Inflammatory macrophage (primary cell): ENCODE data around the gene UXT.
"Not testable (repeated sequence)": the region's sequence is repeated elsewhere in the genome, so short reads cannot be mapped to it uniquely, and the experiment has no call there.

ENCODE experiments used
- DNase-seq, 2 donors: peaks; one replicate each; pipeline ENCODE4 v3.0.0-alpha.2; 2020 to 2022

The UXT gene

DNA sequence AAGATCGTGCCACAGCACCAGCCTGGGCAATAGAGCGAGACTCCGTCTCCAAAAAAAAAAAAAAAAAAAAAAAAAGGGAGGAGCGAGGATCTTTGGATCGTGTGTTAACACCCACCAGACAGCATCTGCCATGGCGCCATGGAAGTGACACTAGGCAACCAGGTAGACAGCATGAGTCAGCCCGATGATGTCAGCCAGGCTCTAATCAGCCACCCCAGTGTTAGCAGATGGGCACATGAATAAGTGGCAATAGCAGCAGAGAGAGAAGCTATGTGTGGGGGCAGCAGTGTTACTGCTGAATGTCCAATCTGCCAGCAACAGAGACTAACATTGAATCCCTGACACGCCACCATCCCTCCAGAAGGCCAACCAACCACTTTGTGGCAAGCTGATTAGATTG lies 45.9 kb downstream of the UXT start:
- no peak for DNase-seq

DNA sequence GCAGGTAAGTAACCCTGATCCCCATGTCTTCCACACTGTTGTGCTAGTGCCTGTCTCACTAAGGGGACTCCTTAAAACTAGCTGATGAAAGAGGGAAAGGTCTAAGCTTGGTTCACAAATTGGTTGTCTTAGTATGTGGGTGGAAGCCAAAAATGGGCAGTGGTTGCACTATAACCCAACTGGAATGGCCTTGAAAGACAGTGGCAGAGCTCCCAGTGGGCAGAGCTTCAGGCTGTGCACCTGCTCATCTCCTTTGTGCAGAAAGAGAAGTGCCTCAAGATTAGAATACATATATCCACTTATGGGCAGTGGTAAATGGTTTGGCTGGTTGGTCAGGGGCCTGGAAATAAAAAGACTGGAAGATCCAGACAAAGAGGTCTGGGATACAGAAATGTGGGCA lies 46.6 kb downstream of the UXT start:
- DNase-seq: no peak

DNA sequence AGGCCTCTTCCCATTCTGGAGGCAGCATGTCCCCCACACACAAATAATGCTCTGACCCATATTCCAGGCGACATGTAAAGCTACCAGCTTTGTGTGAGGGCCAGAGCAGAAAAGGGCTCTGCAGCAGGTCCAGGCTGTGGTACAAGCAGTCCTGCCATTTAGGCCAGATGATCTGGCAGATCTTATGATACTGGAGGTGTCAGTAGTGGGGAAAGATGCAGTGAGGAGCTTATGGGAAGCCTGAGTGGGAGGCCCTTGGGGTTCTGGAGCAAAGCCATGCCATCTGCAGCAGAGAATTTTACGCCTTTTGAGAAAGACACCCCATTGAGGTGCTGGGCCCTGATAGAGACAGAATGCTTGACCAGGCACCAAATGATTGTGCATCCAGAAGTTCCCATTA lies 47.1 kb downstream of the UXT start:
- no peak for DNase-seq

GRCh38 chrX:47611489-47611888 lies 47.5 kb downstream of the UXT start:
- no peak for DNase-seq

DNA sequence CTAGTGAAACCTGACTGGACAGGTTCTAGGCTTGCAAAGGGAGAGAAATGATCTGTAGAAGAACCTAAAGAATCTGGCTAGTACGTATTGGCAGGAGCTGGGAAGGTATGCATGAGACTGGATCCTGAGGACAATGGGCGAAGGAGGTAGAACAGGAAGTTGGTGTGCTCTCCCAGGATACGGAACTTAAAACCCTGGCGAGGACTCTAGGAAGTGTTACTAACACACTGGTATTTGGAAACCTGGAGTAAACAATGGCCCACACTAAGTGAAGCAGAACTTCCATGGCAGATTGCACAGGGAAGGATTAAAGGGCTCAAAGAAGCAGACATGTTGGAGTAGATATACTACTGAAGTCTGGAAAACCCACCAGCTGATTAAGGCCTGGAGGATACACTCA lies 48.5 kb downstream of the UXT start:
- DNase-seq: peak; percentile 40 to 64

DNA sequence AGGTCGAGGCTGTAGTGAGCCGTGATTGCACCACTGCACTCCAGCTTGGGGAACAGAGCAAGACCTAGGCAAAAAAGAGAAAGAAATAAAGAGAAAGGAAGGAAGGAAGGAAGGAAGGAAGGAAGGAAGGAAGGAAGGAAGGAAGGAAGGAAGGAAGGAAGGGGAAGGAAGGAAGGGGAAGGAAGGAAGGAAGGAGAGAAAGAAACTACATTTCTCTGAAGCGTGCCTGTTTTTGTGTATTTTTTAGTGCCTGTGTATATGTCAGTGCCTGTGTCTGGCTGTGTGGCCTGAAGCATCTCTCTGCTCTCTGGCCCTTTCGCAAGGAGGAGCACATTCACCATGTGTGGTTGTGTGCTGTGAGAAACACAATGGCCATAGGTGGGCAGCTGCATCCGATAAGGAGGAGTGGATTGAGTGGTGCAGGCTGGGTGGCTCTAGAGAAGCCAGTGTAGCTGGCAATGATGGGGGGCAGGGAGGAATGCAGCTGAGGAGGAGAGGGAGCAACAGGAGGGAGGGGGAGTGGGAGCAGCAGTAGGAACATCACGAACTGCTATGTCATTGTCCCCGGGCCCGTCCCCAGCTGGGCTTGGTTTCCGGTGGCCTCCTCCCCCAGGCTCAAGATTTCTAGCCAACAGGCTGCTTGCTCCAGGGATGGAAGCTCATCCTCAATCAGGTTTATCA lies 50.7 kb downstream of the UXT start:
- no peak for DNase-seq

DNA sequence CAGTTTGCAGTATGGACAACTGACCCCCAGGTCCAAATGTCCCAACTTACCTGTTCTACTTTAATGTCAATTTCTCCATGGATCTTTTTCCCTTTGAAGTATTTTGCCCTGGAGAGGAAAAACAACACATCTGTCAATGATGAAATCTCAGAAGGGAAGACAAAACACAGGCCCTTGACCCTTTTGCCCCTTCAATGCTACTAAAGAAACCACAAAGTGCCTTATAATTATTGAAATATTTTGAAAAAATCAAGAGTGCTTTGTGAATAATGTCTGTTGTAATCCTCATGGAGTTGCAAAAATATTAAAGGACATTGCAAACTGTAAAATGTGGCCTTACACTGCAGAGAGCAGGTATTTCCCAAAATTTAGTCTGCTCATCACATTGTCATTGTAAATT lies 51.9 kb downstream of the UXT start:
- no peak for DNase-seq

DNA sequence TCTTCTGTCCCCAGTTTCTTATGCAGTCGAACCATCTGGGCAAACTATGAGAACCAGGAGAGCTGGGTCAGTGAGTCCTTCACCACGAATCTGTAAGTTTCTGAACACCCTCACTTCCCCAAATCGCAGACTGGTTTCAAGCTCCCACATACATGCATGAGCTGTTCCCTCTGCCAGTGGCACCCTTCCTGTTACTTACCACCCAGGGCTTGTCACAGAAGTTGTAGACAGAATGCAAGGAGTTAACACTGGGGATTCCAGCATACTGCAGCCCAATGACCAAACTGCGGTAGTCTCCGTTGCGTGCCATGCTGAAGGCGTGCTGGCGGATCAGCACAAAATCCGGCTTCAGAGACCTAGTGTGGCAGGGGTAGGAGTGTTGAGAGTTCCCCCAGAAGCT lies 54.0 kb downstream of the UXT start:
- DNase-seq: peak; percentile 43 to 65

DNA sequence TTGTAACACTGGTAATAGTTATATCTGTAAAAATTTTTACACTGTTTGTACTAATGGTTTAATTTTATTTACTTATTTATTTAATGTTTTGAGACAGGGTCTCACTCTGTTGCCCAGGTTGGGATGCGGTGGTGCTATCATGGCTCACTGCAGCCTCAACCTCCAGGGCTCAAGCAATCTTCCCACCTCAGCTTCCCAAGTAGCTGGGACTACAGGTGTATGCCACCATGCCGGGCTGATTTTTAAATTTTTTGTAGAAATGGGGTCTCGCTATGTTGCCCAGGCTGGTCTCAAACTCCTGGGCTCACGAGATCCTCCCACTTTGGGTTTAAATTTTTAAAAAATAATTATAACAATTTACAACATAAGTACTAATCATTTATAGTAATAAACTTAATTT lies 55.9 kb downstream of the UXT start:
- not testable (repeated sequence) for DNase-seq
